ENCODE measurements around the gene RAP1GAP2. TPM values are rescaled to one million over a fixed set of nuclear protein-coding genes. Genes with fewer than 3 reads are reported as not detected.

RAP1GAP2 gene
- total RNA-seq, 4 donors from 2014 or later = 4.9 to 12.4 (median 10.0) TPM

DNA sequence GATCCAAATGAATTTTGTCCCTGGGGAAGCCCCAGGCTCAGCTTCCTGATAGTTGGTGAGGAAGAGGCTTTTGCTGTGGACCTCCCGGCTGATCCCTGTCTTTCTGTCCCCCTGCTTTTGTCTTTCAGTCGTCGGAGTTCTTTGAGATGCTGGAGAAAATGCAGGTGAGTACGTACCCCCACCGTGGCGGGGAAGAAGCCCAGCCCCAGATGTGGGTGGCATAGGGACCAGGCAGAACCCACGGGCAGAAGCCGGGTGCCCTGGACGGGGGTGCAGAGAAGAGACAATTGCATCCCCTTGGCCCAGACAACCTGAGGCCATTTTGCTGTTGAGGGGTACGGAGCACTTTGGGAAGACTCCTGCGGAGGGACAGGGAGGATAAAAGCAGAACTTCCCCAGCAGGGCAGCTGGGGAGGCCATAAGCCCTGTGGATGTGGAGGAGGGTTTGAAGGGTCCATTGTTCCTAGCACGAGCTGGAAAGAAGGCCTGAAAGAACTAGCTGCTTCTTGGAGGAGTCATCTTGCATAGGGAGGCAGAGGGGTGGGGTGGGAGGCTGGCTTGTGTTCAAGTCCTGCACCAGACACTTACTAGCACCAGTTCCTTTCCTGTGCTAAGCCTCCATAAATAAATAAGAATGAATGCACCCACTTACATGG is 161.5 kb downstream of the RAP1GAP2 start:
- 72 to 89% methylated on average over 8 to 9 of the region's 12 CpGs for WGBS, 2 donors
- no peak overlapping the region for H3K4me3 ChIP-seq
- TF ChIP-seq POLR2A (IDR thresholded peaks at IDR 0.05) = no peak
- TF ChIP-seq, protein P1, sequence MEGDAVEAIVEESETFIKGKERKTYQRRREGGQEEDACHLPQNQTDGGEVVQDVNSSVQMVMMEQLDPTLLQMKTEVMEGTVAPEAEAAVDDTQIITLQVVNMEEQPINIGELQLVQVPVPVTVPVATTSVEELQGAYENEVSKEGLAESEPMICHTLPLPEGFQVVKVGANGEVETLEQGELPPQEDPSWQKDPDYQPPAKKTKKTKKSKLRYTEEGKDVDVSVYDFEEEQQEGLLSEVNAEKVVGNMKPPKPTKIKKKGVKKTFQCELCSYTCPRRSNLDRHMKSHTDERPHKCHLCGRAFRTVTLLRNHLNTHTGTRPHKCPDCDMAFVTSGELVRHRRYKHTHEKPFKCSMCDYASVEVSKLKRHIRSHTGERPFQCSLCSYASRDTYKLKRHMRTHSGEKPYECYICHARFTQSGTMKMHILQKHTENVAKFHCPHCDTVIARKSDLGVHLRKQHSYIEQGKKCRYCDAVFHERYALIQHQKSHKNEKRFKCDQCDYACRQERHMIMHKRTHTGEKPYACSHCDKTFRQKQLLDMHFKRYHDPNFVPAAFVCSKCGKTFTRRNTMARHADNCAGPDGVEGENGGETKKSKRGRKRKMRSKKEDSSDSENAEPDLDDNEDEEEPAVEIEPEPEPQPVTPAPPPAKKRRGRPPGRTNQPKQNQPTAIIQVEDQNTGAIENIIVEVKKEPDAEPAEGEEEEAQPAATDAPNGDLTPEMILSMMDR (IDR thresholded peaks at IDR 0.05) = no peak
- H3K4me1 ChIP-seq = peaks cover 6 to 46% (median 28%) of the 10 kb centered on the region in 3 donors
- intact Hi-C loops (cut with DNase I) = no loop called here
- H3K27ac ChIP-seq = no peak overlapping the region
- H3K36me3 ChIP-seq = no peaks in the 10 kb centered on the region
- DNase-seq = no peak
- H3K27me3 ChIP-seq = no peaks in the 10 kb centered on the region
- no peaks in the 10 kb centered on the region for H3K9me3 ChIP-seq

DNA sequence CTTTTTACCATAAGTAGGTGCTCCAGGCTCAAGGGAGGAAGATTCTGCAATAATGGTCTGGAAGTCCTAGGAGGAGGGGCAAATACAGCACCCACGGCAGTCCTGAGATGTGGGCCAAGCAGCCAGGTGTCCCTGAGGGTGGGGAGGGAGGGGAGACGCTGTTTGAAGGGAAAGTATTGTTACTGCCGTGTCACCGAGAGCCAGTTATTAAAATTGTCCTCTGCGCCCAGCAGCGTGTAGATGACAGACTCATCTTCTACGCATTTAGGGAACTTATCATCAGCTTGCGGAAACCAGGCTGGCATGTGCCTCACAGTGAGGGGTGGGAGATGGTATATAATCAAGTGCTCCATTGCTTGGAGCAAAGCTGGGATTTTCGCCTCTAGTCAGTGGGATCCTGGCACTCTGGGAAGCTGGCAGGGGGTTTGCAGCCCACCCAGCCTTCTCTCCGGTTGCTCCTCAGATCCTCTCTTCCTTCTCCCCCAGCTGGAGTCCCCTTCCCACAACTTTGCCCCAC is 162.5 kb downstream of the RAP1GAP2 start:
- intact Hi-C loops (cut with DNase I) = no loop called here
- no peak for TF ChIP-seq POLR2A (IDR thresholded peaks at IDR 0.05)
- TF ChIP-seq, protein P1 (IDR thresholded peaks at IDR 0.05) = no peak
- no peaks in the 10 kb centered on the region for H3K36me3 ChIP-seq
- WGBS, 2 donors = 89 to 92% methylated on average over 8 to 10 of the region's 10 CpGs
- H3K27me3 ChIP-seq = no peaks in the 10 kb centered on the region
- H3K9me3 ChIP-seq = no peaks in the 10 kb centered on the region
- DNase-seq = no peak
- no peak overlapping the region for H3K27ac ChIP-seq
- H3K4me3 ChIP-seq = no peak overlapping the region
- peaks cover 6 to 46% (median 28%) of the 10 kb centered on the region in 3 donors for H3K4me1 ChIP-seq

DNA sequence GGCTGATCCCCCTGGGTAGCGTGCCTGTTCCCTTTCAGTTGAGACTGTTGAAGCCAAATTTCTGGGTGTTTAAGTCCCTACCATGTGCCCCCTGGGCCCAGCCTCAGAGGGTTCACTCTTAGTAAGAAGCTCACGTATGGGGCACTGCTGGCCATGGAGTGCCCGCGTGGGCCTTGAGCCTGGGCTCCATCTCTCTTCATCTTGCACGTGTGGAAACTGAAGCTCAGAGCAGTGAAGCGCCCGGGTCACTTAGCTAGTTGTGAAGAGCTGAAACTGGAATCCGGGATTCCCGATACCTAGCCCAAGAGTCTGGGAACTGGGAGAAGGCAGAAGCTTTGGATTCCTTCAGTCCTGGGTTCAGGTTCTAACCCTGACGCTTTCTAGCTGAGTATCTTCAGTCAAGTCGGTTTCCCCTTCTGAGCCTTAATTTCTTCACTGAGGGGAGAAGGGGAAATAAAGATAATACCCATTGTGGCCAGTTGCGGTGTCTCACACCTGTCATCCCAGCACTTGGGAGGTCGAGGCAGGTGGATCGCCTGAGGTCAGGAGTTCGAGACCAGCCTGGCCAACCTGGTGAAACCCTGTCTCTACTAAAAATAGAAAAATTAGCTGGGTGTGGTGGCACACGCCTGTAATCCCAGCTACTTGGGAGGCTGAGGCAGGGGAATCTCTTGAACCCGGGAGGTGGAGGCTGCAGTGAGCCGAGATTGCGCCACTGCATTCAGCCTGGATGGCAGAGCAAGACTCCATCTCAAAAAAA is 163.3 kb downstream of the RAP1GAP2 start:
- no peak for DNase-seq

DNA sequence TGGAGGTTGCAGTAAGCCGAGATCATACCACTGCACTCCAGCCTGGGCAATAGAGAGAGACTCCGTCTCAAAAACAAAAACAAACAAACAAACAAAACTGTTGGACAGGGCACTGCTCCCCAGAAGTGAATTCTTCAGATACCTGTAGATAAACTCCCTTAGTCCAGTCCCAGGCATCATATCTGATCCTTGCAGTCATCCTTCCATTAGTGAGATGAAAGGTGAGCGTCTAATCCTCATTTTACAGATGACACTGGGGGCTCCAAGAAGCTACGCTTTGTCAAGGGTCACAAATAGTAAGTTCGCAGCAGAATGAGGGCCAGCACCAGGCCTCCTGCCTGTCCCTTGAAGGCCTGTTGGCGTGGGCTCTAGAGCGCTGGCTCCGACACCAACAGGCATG is 165.2 kb downstream of the RAP1GAP2 start:
- TF ChIP-seq POLR2A (IDR thresholded peaks at IDR 0.05) = no peak
- TF ChIP-seq, protein P1 (IDR thresholded peaks at IDR 0.05) = no peak
- Histone ChIP-seq H3K27ac (peak overlapping the region in 2 of 4 donors; percentile 28 to 73), H3K27me3 (no peaks in the 10 kb centered on the region), H3K9me3 (no peaks in the 10 kb centered on the region), H3K4me1 (peaks cover 0 to 43% (median 14%) of the 10 kb centered on the region in 3 donors), H3K36me3 (no peaks in the 10 kb centered on the region), H3K4me3 (no peak overlapping the region)
- WGBS, 2 donors = 91 to 94% methylated on average over 8 of the region's 8 CpGs
- DNase-seq = no peak
- intact Hi-C loops (cut with DNase I) = no loop called here

More for the DNA sequence above, 163.3 kb downstream of the RAP1GAP2 start:
- Histone ChIP-seq H3K4me3 (no peak overlapping the region), H3K4me1 (peaks cover 6 to 44% (median 28%) of the 10 kb centered on the region in 3 donors), H3K9me3 (no peaks in the 10 kb centered on the region), H3K36me3 (no peaks in the 10 kb centered on the region), H3K27ac (peak overlapping the region; percentile 24 to 87 (median 50)), H3K27me3 (no peaks in the 10 kb centered on the region)
- intact Hi-C loops (cut with DNase I) = no loop called here
- TF ChIP-seq, protein P1 (IDR thresholded peaks at IDR 0.05) = no peak
- TF ChIP-seq POLR2A (IDR thresholded peaks at IDR 0.05) = no peak
- 79 to 87% methylated on average over 10 to 13 of the region's 19 CpGs for WGBS, 2 donors

DNA sequence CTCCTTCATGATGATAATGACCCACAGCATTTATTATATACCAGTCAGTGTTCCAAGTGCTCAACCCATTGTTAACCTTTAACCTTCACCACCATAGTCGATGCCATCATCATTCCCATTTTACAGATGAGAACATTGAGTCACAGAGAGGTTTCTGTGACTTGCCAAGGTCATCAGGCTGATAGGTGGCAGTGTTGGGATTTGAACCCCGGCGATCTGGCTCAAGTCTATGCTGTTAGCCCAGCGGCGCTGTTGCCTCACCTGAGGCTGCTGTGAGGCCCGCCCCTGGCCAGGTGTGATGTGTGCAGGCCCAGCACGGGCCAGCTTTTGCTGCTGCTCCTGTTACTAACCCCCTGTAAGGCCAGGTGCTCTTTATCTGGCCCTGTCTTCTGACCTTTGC is 166.0 kb downstream of the RAP1GAP2 start:
- Histone ChIP-seq H3K36me3 (no peaks in the 10 kb centered on the region), H3K27ac (no peak overlapping the region), H3K27me3 (no peaks in the 10 kb centered on the region), H3K9me3 (no peaks in the 10 kb centered on the region), H3K4me1 (peaks cover 0 to 39% (median 11%) of the 10 kb centered on the region in 3 donors), H3K4me3 (no peak overlapping the region)
- intact Hi-C loops (cut with DNase I) = no loop called here
- WGBS, 2 donors = 76 to 89% methylated on average over 2 to 7 of the region's 7 CpGs
- TF ChIP-seq, protein P1 (IDR thresholded peaks at IDR 0.05) = no peak
- TF ChIP-seq POLR2A (IDR thresholded peaks at IDR 0.05) = no peak
- no peak for DNase-seq
